ENCODE measurements around the gene BBS1.
"Not testable (repeated sequence)": the region's sequence is repeated elsewhere in the genome, so short reads cannot be mapped to it uniquely, and the experiment has no call there.

Gene BBS1

DNA sequence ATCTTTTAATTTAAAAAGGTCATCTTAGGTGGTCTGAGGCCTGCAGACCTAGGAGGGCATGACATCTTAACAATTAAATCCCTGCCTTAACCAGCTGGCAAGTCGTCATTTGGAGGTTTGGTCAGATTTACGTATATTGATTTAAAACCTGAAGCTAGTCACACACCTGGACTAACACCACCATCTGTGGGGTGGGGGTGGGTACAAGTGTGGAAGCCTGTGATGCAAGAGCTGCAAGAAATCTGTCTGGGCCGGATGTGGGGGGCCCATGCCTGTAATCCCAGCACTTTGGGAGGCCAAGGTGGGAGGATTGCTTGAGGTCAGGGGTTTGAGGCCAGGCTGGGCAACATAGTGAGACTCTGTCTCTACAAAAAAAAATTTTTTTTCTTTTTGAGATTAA is 70.8 kb downstream of the BBS1 start:
- no peak overlapping the region for H3K4me3 ChIP-seq (ENCODE audit: low read depth, low read length)
- TF ChIP-seq, protein P1, sequence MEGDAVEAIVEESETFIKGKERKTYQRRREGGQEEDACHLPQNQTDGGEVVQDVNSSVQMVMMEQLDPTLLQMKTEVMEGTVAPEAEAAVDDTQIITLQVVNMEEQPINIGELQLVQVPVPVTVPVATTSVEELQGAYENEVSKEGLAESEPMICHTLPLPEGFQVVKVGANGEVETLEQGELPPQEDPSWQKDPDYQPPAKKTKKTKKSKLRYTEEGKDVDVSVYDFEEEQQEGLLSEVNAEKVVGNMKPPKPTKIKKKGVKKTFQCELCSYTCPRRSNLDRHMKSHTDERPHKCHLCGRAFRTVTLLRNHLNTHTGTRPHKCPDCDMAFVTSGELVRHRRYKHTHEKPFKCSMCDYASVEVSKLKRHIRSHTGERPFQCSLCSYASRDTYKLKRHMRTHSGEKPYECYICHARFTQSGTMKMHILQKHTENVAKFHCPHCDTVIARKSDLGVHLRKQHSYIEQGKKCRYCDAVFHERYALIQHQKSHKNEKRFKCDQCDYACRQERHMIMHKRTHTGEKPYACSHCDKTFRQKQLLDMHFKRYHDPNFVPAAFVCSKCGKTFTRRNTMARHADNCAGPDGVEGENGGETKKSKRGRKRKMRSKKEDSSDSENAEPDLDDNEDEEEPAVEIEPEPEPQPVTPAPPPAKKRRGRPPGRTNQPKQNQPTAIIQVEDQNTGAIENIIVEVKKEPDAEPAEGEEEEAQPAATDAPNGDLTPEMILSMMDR (IDR thresholded peaks at IDR 0.05; ENCODE audit: borderline replicate concordance, insufficient read depth, low read depth, low read length) = no peak

DNA sequence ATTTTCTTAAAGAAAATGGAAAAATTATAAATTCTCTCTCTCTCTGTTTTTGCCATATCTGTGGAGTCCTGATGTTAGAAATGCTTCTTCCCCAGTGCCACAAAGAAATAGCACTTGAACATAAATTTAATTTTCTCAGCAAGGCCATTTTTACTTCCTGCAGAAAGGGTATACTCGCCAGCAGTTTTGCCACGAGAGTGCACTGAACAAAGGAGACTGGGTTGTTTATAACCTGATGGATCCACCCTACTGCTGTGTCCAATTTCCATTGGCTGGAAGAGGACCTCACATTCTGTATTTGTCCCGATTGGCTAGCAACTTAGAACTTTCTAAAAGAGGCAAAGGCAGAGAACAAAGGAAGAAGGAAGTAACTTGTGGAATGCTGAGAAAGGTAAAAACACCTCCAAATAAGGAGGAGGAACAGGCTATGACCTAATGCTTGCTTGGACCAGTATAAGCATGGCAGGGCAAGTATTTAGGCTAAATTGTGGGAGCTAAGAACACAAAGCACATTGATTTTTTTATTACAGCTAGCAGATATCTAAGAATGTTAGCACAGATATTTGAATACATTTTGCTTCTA is 72.2 kb downstream of the BBS1 start:
- not testable (repeated sequence) for H3K4me3 ChIP-seq (ENCODE audit: low read depth, low read length)

Data from GM12875 (cell line).